Vagina (tissue), 2 donors: Measurements from ENCODE around the gene INTS6.

Experiments
- CTCF ChIP-seq, 3 experiments: fragments of 450-650 bp in 2 of 3; fragments of 200-600 bp in 1 of 3; sonication (generic) in 1 of 3; IDR thresholded peaks; one replicate each; pipeline ENCODE4 v1.5.1; 2017 to 2019; ENCODE audit warnings: antibody characterized with exemption in 3 of 3, mild to moderate bottlenecking in 2 of 3, moderate library complexity in 2 of 3
- POLR2A ChIP-seq, 2 donors: fragments of 450-650 bp; IDR thresholded peaks; one replicate each; pipeline ENCODE4 v1.6.1; 2017; ENCODE audit warnings: antibody characterized with exemption in 2 of 2, mild to moderate bottlenecking in 2 of 2, moderate library complexity in 2 of 2

DNA sequence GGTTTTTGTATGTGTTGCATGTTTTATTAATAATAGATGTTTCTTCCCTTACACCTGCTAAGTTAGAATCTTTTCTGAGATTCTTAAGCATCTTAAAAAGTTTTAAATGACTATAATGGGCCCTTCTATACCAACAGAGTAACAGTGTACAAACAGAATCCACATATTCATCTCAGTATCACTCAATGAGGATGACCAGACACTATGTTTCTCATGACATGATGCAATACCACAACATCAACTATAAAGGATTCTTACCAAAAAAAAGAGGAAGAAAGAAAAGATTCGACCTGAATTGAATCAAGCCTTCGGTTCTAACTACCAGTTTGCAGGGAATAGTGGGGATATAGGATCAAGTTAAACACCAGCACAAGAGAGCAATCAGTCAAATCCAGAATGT lies 56.5 kb downstream of the INTS6 start:
- TF ChIP-seq CTCF (IDR thresholded peaks at IDR 0.05): no peak
- TF ChIP-seq POLR2A (IDR thresholded peaks at IDR 0.05): no peak
